ENCODE data around the gene PLA2G4E. TPM values are rescaled to one million over a fixed set of nuclear protein-coding genes. Genes with fewer than 3 reads are reported as not detected.

Gene PLA2G4E
- total and polyA plus RNA-seq, 9 of the 15 experiments (the other 6 are each of a cell fraction or from before 2014, with no cell fraction given): 0.03 TPM; not detected in 8

DNA sequence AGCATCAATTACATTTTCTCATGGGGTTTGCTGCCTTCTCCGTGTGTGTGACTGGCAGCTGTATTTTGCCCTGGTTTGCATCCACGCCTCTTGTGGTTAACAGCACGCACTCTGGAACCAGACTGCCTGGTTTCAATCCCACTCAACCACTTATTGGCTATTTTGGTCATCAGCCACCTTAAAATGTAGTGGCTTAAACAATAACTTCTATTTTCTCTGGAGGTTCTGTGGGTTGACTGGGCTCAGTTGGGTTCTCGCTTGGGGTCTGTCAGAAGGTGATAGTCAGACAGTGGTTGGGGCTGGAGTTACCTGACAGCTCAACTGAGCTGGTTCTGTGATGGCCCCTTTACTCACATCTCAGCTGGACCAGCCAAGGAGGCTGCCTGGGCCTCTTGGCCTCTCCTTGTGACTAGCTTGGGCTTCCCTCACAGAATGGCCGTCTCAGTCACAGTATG, 85.2 kb downstream of the PLA2G4E start:
- Histone ChIP-seq H3K9ac (ENCODE audit: insufficient read depth in 1 of 2, low read depth in 2 of 2, low read length in 2 of 2) (no peak overlapping the region), H3K79me2 (ENCODE audit: control insufficient read depth, insufficient read depth, low read length) (no peaks in the 10 kb centered on the region), H3K27me3 (ENCODE audit: control insufficient read depth in 2 of 2, insufficient read depth in 2 of 2, low read length in 2 of 2) (no peaks in the 10 kb centered on the region), H3K9me1 (ENCODE audit: control insufficient read depth, insufficient read depth, low read length) (no peaks in the 10 kb centered on the region), H3K4me2 (ENCODE audit: insufficient read depth, low read length) (no peak overlapping the region), H3K4me1 (replicated peaks in 1 of 2; ENCODE audit: control insufficient read depth in 2 of 2, insufficient read depth in 2 of 2, low read length in 2 of 2) (peaks cover 3 to 10% of the 10 kb centered on the region in 2 experiments; a peak in 4 of 5 replicates), H2AFZ (ENCODE audit: low read depth, low read length) (no peak overlapping the region), H3K4me3 (no peak overlapping the region), H4K20me1 (replicated peaks; ENCODE audit: control insufficient read depth, insufficient read depth, low read length) (no peaks in the 10 kb centered on the region), H3K27ac (ENCODE audit: extremely low read depth, low read depth, low read length) (no peak overlapping the region), H3K36me3 (ENCODE audit: control insufficient read depth, insufficient read depth, low read length) (peaks cover 4% of the 10 kb centered on the region; the same call in 2 of the 3 replicates), H3K9me3 (replicated peaks; ENCODE audit: control insufficient read depth, insufficient read depth, low read depth, low read length) (no peaks in the 10 kb centered on the region)
- DNase-seq (ENCODE audit: extremely low read depth in 1 of 4, low spot score in 3 of 4) (no peak), ATAC-seq (no peak), FAIRE-seq (no peak)
- WGBS (ENCODE audit: insufficient coverage, low coverage, missing lambda C conversion rate): 61% methylated on average over 5 of the region's 5 CpGs
- BruUV-seq (replicated peaks): no TSS peak
- intact Hi-C loops (cut with micrococcal nuclease) (no loop called here), in situ Hi-C loops (cut with MboI) (no loop called here)
- CTCF ChIA-PET (ENCODE audit: low intra/inter-chr PET ratio): no interaction called here
- POLR2A ChIA-PET: no interaction called here
- TF ChIP-seq ZFP1 (CRISPR knock-in tag; IDR thresholded peaks at IDR 0.05) (no peak), RBM17 (IDR thresholded peaks at IDR 0.05; ENCODE audit: borderline replicate concordance, low read depth, low read length) (no peak), ZNF175 (CRISPR knock-in tag; IDR thresholded peaks at IDR 0.05; ENCODE audit: low read depth) (no peak), SNIP1 (IDR thresholded peaks at IDR 0.05; ENCODE audit: low read depth) (no peak), STAT5A (IDR thresholded peaks at IDR 0.05; ENCODE audit: borderline replicate concordance, low read length) (no peak), ZNF766 (CRISPR knock-in tag; conservative IDR thresholded peaks at IDR 0.05) (no peak), ZNF668 (CRISPR knock-in tag; IDR thresholded peaks at IDR 0.05) (no peak)
- TF ChIP-seq, protein P1, sequence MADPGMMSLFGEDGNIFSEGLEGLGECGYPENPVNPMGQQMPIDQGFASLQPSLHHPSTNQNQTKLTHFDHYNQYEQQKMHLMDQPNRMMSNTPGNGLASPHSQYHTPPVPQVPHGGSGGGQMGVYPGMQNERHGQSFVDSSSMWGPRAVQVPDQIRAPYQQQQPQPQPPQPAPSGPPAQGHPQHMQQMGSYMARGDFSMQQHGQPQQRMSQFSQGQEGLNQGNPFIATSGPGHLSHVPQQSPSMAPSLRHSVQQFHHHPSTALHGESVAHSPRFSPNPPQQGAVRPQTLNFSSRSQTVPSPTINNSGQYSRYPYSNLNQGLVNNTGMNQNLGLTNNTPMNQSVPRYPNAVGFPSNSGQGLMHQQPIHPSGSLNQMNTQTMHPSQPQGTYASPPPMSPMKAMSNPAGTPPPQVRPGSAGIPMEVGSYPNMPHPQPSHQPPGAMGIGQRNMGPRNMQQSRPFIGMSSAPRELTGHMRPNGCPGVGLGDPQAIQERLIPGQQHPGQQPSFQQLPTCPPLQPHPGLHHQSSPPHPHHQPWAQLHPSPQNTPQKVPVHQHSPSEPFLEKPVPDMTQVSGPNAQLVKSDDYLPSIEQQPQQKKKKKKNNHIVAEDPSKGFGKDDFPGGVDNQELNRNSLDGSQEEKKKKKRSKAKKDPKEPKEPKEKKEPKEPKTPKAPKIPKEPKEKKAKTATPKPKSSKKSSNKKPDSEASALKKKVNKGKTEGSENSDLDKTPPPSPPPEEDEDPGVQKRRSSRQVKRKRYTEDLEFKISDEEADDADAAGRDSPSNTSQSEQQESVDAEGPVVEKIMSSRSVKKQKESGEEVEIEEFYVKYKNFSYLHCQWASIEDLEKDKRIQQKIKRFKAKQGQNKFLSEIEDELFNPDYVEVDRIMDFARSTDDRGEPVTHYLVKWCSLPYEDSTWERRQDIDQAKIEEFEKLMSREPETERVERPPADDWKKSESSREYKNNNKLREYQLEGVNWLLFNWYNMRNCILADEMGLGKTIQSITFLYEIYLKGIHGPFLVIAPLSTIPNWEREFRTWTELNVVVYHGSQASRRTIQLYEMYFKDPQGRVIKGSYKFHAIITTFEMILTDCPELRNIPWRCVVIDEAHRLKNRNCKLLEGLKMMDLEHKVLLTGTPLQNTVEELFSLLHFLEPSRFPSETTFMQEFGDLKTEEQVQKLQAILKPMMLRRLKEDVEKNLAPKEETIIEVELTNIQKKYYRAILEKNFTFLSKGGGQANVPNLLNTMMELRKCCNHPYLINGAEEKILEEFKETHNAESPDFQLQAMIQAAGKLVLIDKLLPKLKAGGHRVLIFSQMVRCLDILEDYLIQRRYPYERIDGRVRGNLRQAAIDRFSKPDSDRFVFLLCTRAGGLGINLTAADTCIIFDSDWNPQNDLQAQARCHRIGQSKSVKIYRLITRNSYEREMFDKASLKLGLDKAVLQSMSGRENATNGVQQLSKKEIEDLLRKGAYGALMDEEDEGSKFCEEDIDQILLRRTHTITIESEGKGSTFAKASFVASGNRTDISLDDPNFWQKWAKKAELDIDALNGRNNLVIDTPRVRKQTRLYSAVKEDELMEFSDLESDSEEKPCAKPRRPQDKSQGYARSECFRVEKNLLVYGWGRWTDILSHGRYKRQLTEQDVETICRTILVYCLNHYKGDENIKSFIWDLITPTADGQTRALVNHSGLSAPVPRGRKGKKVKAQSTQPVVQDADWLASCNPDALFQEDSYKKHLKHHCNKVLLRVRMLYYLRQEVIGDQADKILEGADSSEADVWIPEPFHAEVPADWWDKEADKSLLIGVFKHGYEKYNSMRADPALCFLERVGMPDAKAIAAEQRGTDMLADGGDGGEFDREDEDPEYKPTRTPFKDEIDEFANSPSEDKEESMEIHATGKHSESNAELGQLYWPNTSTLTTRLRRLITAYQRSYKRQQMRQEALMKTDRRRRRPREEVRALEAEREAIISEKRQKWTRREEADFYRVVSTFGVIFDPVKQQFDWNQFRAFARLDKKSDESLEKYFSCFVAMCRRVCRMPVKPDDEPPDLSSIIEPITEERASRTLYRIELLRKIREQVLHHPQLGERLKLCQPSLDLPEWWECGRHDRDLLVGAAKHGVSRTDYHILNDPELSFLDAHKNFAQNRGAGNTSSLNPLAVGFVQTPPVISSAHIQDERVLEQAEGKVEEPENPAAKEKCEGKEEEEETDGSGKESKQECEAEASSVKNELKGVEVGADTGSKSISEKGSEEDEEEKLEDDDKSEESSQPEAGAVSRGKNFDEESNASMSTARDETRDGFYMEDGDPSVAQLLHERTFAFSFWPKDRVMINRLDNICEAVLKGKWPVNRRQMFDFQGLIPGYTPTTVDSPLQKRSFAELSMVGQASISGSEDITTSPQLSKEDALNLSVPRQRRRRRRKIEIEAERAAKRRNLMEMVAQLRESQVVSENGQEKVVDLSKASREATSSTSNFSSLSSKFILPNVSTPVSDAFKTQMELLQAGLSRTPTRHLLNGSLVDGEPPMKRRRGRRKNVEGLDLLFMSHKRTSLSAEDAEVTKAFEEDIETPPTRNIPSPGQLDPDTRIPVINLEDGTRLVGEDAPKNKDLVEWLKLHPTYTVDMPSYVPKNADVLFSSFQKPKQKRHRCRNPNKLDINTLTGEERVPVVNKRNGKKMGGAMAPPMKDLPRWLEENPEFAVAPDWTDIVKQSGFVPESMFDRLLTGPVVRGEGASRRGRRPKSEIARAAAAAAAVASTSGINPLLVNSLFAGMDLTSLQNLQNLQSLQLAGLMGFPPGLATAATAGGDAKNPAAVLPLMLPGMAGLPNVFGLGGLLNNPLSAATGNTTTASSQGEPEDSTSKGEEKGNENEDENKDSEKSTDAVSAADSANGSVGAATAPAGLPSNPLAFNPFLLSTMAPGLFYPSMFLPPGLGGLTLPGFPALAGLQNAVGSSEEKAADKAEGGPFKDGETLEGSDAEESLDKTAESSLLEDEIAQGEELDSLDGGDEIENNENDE (IDR thresholded peaks at IDR 0.05; ENCODE audit: low read depth, low read length): no peak
- TF ChIP-seq, protein P2, sequence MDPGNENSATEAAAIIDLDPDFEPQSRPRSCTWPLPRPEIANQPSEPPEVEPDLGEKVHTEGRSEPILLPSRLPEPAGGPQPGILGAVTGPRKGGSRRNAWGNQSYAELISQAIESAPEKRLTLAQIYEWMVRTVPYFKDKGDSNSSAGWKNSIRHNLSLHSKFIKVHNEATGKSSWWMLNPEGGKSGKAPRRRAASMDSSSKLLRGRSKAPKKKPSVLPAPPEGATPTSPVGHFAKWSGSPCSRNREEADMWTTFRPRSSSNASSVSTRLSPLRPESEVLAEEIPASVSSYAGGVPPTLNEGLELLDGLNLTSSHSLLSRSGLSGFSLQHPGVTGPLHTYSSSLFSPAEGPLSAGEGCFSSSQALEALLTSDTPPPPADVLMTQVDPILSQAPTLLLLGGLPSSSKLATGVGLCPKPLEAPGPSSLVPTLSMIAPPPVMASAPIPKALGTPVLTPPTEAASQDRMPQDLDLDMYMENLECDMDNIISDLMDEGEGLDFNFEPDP (CRISPR knock-in tag; IDR thresholded peaks at IDR 0.05): no peak
